A549 (cell line): Measurements from ENCODE around the gene EFS. TPM values are rescaled to one million over a fixed set of nuclear protein-coding genes. Genes with fewer than 3 reads are reported as not detected.

Source experiments
- ATAC-seq, 2 experiments: fragments of 200-7000 bp in 1 of 2; fragments of >200 bp in 1 of 2; cut with Nextera tagmentation in 1 of 2; cut with Tn5 transposase in 1 of 2; 3 replicates each; pipeline versions ENCODE4 v1.8.0 to v1.9.1; 2018 to 2020; ENCODE audit warnings: mild to moderate bottlenecking in 1 of 2, moderate library complexity in 1 of 2
- CTCF ChIA-PET: fragments of 300-600 bp; sonication (Branson Sonifier 250); formaldehyde crosslinking; extraction: SDS; loops from one replicate; lab custom pipeline; 2021; ENCODE audit warnings: antibody characterized with exemption, inconsistent platforms; lab: Yijun Ruan, JAX
- POLR2A ChIA-PET: fragments of 350-600 bp; formaldehyde crosslinking; extraction: SDS; loops from one replicate; lab custom pipeline; 2021; ENCODE audit warnings: antibody characterized with exemption, inconsistent platforms; lab: Yijun Ruan, JAX
- DNase-seq, 2 experiments: peaks; one replicate each; pipeline versions ENCODE4 v3.0.0 to v3.0.0-alpha.2; 2011 to 2016; ENCODE audit warnings: low read depth in 1 of 2, low spot score in 1 of 2
- FAIRE-seq: peaks from 2 replicates; lab custom pipeline; 2011; peaks lifted over from hg19 to GRCh38; lab: Jason Lieb, UNC
- H3K27ac ChIP-seq, 2 experiments: fragments of >200 bp; sonication (Bioruptor Twin); formaldehyde crosslinking; 3 replicates each; pipeline ENCODE4 v1.5.1; 2016 to 2017
- H3K4me1 ChIP-seq: fragments of >200 bp; sonication (Bioruptor Twin); formaldehyde crosslinking; 3 replicates; pipeline ENCODE4 v1.6.1; 2016
- H3K4me2 ChIP-seq: fragments of >200 bp; sonication (Bioruptor Twin); formaldehyde crosslinking; 3 replicates; pipeline ENCODE4 v1.6.1; 2016
- H3K4me3 ChIP-seq: fragments of >200 bp; sonication (Bioruptor Twin); formaldehyde crosslinking; 3 replicates; pipeline ENCODE4 v1.5.1; 2016
- H3K9me3 ChIP-seq: fragments of >200 bp; sonication (Bioruptor Twin); formaldehyde crosslinking; 3 replicates; pipeline ENCODE4 v1.6.1; 2016
- BHLHE40 ChIP-seq: IDR thresholded peaks from 2 replicates; pipeline ENCODE4 v1.6.1; 2012; ENCODE audit warnings: low read depth, low read length, inconsistent platforms
- CBX2 ChIP-seq: fragments of 200-600 bp; sonication (generic); IDR thresholded peaks from 2 replicates; pipeline ENCODE4 v1.6.1; 2016; ENCODE audit warnings: low read depth, mild to moderate bottlenecking, borderline replicate concordance
- EHMT2 ChIP-seq: fragments of 200-600 bp; sonication (generic); IDR thresholded peaks from 2 replicates; pipeline ENCODE4 v1.6.1; 2016; ENCODE audit warnings: antibody characterized with exemption, low read depth, mild to moderate bottlenecking, moderate library complexity
- ELK1 ChIP-seq: fragments of 150-350 bp; IDR thresholded peaks from 2 replicates; pipeline ENCODE4 v1.6.1; 2014; ENCODE audit warnings: low read depth, mild to moderate bottlenecking, low read length
- ESRRA ChIP-seq: fragments of 150-350 bp; IDR thresholded peaks from 2 replicates; pipeline ENCODE4 v1.6.1; 2014; ENCODE audit warnings: mild to moderate bottlenecking, low read length, borderline replicate concordance
- GATA3 ChIP-seq: IDR thresholded peaks from 2 replicates; pipeline ENCODE4 v1.6.1; 2012; ENCODE audit warnings: borderline replicate concordance
- HDAC2 ChIP-seq: fragments of 200-600 bp; sonication (generic); IDR thresholded peaks from 2 replicates; pipeline ENCODE4 v1.6.1; 2016
- HEYL ChIP-seq: fragments of 250-450 bp; sonication (Bioruptor Pico); IDR thresholded peaks from 2 replicates; pipeline ENCODE4 v1.8.0; 2021; ENCODE audit warnings: mild to moderate bottlenecking, moderate library complexity
- JUN ChIP-seq, 2 experiments: fragments of >200 bp; sonication (Bioruptor Twin); formaldehyde crosslinking; IDR thresholded peaks; 2 replicates in 1 of 2; 3 replicates in 1 of 2; pipeline ENCODE4 v1.6.1; 2016 to 2017
- JUNB ChIP-seq: fragments of >200 bp; sonication (Bioruptor Twin); formaldehyde crosslinking; IDR thresholded peaks from 2 replicates; pipeline ENCODE4 v1.6.1; 2016
- MAZ ChIP-seq: fragments of 150-350 bp; IDR thresholded peaks from 2 replicates; pipeline ENCODE4 v1.6.1; 2014; ENCODE audit warnings: antibody characterized with exemption, low read depth, low read length, borderline replicate concordance
- MYC ChIP-seq: IDR thresholded peaks from 2 replicates; pipeline ENCODE4 v1.6.1; 2012; ENCODE audit warnings: mild to moderate bottlenecking, inconsistent platforms, low read length, improper control_type of control experiment, borderline replicate concordance
- NFE2L2 ChIP-seq: fragments of 150-350 bp; conservative IDR thresholded peaks from 2 replicates; pipeline ENCODE4 v1.6.1; 2014; ENCODE audit warnings: low read length
- NPAS2 ChIP-seq: fragments of 250-450 bp; sonication (Bioruptor Pico); IDR thresholded peaks from 2 replicates; pipeline ENCODE4 v1.8.0; 2022; ENCODE audit warnings: mild to moderate bottlenecking, moderate library complexity, borderline replicate concordance
- NR3C1 ChIP-seq: fragments of >200 bp; sonication (Bioruptor Twin); formaldehyde crosslinking; IDR thresholded peaks from 3 replicates; pipeline ENCODE4 v1.6.1; 2017
- RARB ChIP-seq: fragments of 250-450 bp; sonication (Bioruptor Pico); IDR thresholded peaks from 2 replicates; pipeline ENCODE4 v1.8.0; 2021; ENCODE audit warnings: mild to moderate bottlenecking, moderate library complexity
- RNF2 ChIP-seq: fragments of 200-600 bp; sonication (generic); IDR thresholded peaks from 2 replicates; pipeline ENCODE4 v1.6.1; 2016; ENCODE audit warnings: low read depth, mild to moderate bottlenecking, antibody characterized with exemption, moderate library complexity, borderline replicate concordance
- USF2 ChIP-seq: fragments of 450-650 bp; IDR thresholded peaks from 2 replicates; pipeline ENCODE4 v1.6.1; 2014; ENCODE audit warnings: antibody characterized with exemption
- ZC3H11A ChIP-seq: fragments of 450-650 bp; IDR thresholded peaks from 2 replicates; pipeline ENCODE4 v1.6.1; 2014; ENCODE audit warnings: antibody characterized with exemption, mild to moderate bottlenecking
- ZFP36 ChIP-seq: fragments of 450-650 bp; IDR thresholded peaks from 2 replicates; pipeline ENCODE4 v1.6.1; 2014; ENCODE audit warnings: borderline replicate concordance; ENCODE audit not compliant: partially characterized antibody
- ZNF302 ChIP-seq: fragments of 250-450 bp; sonication (Bioruptor Pico); IDR thresholded peaks from 2 replicates; pipeline ENCODE4 v1.9.0; 2021; ENCODE audit warnings: inconsistent platforms, mild to moderate bottlenecking, moderate library complexity
- ZSCAN20 ChIP-seq: fragments of 250-450 bp; sonication (Bioruptor Pico); IDR thresholded peaks from 2 replicates; pipeline ENCODE4 v1.8.0; 2022; ENCODE audit warnings: mild to moderate bottlenecking, moderate library complexity
- WGBS: methylation state at CpG from one replicate; pipeline ENCODE4 v1.1.6; 2017; ENCODE audit errors: missing lambda C conversion rate; 5-methylcytosine and 5-hydroxymethylcytosine counted together
- polyA plus RNA-seq, 4 experiments: library from polyadenylated mRNA; depleted of rRNA in 3 of 4; stranded (reverse); fragments of >200 nt; fragmentation: RNase III in 1 of 4; extraction: RNeasy Plus Mini Kit Qiagen cat#74134 plus additional on column Dnase treatment in 1 of 4; gene quantifications; 2 replicates in 3 of 4; 3 replicates in 1 of 4; pipeline ENCODE4 v1.2.3, GENCODE V29; 2011 to 2017

The EFS gene
- polyA plus RNA-seq, 2 of the 4 experiments (the other 2 are of a cell fraction): not detected

GRCh38 chr14:23384364-23385080 lies 19.6 kb upstream of the EFS start:
- no peak overlapping the region for H3K27ac ChIP-seq
- no peaks in the 10 kb centered on the region for H3K4me1 ChIP-seq
- H3K4me3 ChIP-seq: no peak overlapping the region
- TF ChIP-seq JUN (IDR thresholded peaks at IDR 0.05): no peak
- ChIA-PET POLR2A (no interaction called here), CTCF (interaction anchor here (1.0 to 11.1 kb wide), 5 partner anchors 9 to 52 kb away, joined by 3 to 186 read pairs (median 30); partner anchors contain the start of gene IL25)
- H3K9me3 ChIP-seq: no peaks in the 10 kb centered on the region
- no peak for DNase-seq
- no peak overlapping the region for H3K4me2 ChIP-seq
- ATAC-seq: no peak
- FAIRE-seq: no peak
- WGBS: 63% methylated on average over 29 of the region's 29 CpGs

GRCh38 chr14:23382731-23383440 lies 17.9 kb upstream of the EFS start:
- H3K4me2 ChIP-seq: no peak overlapping the region
- no peak for DNase-seq
- H3K27ac ChIP-seq: no peak overlapping the region
- TF ChIP-seq ELK1: no peak
- TF ChIP-seq RARB: no peak
- no peak for TF ChIP-seq HDAC2
- TF ChIP-seq CBX2: no peak
- no peak for TF ChIP-seq ZFP36
- no peak for TF ChIP-seq HEYL (CRISPR knock-in tag)
- no peak for TF ChIP-seq JUN (IDR thresholded peaks at IDR 0.05)
- no peak for TF ChIP-seq RNF2
- TF ChIP-seq NFE2L2: no peak
- TF ChIP-seq JUNB: no peak
- TF ChIP-seq NPAS2 (CRISPR knock-in tag): no peak
- no peak for TF ChIP-seq USF2
- no peak for TF ChIP-seq MYC
- TF ChIP-seq BHLHE40: no peak
- H3K4me3 ChIP-seq: no peak overlapping the region
- ChIA-PET CTCF (interaction anchor here (0.5 to 11.1 kb wide), 9 partner anchors 10 to 306 kb away, joined by 3 to 186 read pairs (median 5); partner anchors contain the start of gene IL25), POLR2A (no interaction called here)
- 32% methylated on average over 10 of the region's 10 CpGs for WGBS
- H3K9me3 ChIP-seq: no peaks in the 10 kb centered on the region
- no peak for ATAC-seq
- no peak for FAIRE-seq
- no peaks in the 10 kb centered on the region for H3K4me1 ChIP-seq

GRCh38 chr14:23382276-23382675 lies 17.3 kb upstream of the EFS start:
- TF ChIP-seq NFE2L2 (no peak), ESRRA (no peak), MAZ (no peak), HDAC2 (no peak), CBX2 (no peak), ZC3H11A (no peak), BHLHE40 (no peak), ZNF302 (no peak), ZSCAN20 (CRISPR knock-in tag) (no peak), NR3C1 (no peak), GATA3 (no peak), EHMT2 (no peak)
- TF ChIP-seq, all 56 proteins: peak for 0
- H3K4me1 ChIP-seq: no peaks in the 10 kb centered on the region
- 60% methylated on average over 6 of the region's 6 CpGs for WGBS
- ATAC-seq (no peak), FAIRE-seq (no peak), DNase-seq (no peak)
- H3K4me3 ChIP-seq: no peak overlapping the region
- POLR2A ChIA-PET: no interaction called here
- CTCF ChIA-PET: interaction anchor here (0.5 to 11.1 kb wide), 9 partner anchors 9 to 307 kb away, joined by 3 to 186 read pairs (median 5); partner anchors contain the start of gene IL25
- no peaks in the 10 kb centered on the region for H3K9me3 ChIP-seq
- no peak overlapping the region for H3K4me2 ChIP-seq
- H3K27ac ChIP-seq: no peak overlapping the region
